Stimulated activated CD8-positive, alpha-beta memory T cell treated with anti-CD3 and anti-CD28 coated beads, Interleukin-4, amount 100 ng/mL, for 4 hours (primary cell): ENCODE data around the gene VWF.
"Not testable (repeated sequence)": the region's sequence is repeated elsewhere in the genome, so short reads cannot be mapped to it uniquely, and the experiment has no call there.

ENCODE experiments used
- DNase-seq, 2 donors: peaks; one replicate each; pipeline ENCODE4 v3.0.0-alpha.2; 2020; ENCODE audit warnings: low read depth in 2 of 2, low spot score in 1 of 2

The VWF gene

DNA sequence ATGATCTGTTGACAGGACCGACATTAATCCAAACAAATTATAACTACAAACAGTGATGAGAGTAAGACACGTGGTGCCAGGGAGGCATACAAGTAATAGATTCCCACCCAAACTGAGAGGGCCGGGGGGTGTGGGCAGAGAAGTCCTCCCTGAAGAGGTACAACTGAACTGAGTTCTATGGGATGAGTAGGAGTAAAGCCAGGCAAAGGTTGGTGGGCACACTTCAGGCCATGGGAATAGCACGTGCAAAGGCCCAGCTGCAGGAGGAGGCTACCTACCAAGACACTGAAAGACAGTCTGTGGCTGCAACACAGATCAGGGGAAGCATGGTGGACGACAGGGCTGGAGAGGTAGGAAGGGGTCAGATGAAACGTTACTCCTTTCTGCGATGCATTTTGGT lies 22.0 kb upstream of the VWF start:
- DNase-seq: no peak

GRCh38 chr12:6145564-6145963 lies 21.1 kb upstream of the VWF start:
- DNase-seq: no peak

- no peak for DNase-seq
These were observed 18.8 kb upstream of the VWF start for GRCh38 chr12:6143303-6143675.

DNA sequence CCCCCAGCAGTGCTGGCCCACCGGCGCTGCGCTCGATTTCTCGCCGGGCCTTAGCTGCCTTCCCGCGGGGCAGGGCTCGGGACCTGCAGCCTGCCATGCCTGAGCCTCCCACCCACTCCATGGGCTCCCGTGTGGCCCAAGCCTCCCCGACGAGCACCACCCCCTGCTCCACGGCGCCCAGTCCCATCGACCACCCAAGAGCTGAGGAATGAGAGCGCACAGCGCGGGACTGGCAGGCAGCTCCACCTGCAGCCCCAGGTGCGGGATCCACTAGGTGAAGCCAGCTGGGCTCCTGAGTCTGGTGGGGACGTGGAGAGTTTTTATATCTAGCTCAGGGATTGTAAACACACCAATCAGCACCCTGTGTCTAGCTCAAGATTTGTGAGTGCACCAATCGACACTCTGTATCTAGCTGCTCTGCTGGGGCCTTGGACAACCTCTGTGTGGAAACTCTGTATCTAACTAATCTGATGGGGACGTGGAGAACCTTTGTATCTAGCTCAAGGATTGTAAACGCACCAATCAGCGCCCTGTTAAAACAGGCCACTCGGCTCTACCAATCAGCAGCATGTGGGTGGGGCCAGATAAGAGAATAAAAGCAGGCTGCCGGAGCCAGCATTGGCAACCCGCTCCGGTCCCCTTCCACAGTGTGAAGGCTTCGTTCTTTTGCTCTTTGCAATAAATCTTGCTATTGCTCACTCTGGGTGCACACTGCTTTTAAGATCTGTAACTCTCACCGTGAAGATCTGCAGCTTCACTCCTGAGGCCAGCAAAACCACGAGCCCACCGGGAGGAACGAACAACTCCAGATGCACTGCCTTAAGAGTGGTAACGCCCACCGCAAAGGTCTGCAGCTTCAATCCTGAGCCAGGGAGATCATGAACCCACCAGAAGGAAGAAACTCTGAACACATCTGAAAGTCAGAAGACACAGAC lies 18.2 kb upstream of the VWF start:
- DNase-seq: not testable (repeated sequence)

- not testable (repeated sequence) for DNase-seq
These were observed 17.4 kb upstream of the VWF start for GRCh38 chr12:6141731-6142367.

- peak in 1 of 2 donors; percentile 22 for DNase-seq
These were observed 16.4 kb upstream of the VWF start for GRCh38 chr12:6140651-6141447.

DNA sequence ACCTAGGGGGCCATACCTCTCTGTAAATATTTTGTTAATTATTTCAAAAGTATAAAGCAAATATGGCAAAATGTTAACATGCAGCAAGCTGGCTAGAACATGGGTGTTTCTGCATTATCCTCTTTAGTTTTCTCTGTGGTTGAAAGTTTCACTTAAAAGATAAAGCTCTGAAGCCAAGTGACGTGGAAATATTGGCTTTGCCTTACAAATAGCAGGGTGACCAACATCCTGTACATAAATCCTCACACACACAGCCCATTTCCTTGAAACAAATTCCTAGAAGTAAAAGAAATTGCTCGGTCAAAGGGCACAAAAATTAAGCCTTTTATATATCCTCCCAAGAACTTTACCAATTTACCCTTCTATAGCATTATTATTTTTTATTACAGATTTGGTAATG lies 10.6 kb upstream of the VWF start:
- no peak for DNase-seq

DNA sequence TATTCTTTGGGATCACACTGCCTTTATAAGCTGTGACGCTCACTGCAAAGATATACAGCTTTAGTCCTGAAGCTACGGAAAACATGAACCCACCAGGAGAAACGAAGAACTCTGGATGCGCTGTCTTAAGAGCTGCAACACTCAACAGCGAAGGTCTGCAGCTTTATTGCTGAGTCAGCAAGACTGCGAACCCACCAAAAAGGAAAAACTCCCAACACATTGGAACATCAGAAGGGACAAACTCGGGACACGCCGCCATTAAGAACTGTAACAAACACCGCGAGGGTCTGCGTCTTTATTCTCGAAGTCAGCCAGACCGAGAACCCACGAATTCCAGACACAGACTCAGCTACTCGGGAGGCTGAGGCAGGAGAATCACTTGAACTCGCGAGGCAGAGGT lies 9.2 kb upstream of the VWF start:
- DNase-seq: no peak

- DNase-seq: no peak
These were observed 8.0 kb upstream of the VWF start for GRCh38 chr12:6132496-6132895.

GRCh38 chr12:6125310-6125608 lies 789 bp upstream of the VWF start:
- DNase-seq: no peak

- DNase-seq: no peak
These were observed 1.2 kb downstream of the VWF start for GRCh38 chr12:6123258-6123657.

GRCh38 chr12:6122201-6122600 lies 2.3 kb downstream of the VWF start:
- no peak for DNase-seq

DNA sequence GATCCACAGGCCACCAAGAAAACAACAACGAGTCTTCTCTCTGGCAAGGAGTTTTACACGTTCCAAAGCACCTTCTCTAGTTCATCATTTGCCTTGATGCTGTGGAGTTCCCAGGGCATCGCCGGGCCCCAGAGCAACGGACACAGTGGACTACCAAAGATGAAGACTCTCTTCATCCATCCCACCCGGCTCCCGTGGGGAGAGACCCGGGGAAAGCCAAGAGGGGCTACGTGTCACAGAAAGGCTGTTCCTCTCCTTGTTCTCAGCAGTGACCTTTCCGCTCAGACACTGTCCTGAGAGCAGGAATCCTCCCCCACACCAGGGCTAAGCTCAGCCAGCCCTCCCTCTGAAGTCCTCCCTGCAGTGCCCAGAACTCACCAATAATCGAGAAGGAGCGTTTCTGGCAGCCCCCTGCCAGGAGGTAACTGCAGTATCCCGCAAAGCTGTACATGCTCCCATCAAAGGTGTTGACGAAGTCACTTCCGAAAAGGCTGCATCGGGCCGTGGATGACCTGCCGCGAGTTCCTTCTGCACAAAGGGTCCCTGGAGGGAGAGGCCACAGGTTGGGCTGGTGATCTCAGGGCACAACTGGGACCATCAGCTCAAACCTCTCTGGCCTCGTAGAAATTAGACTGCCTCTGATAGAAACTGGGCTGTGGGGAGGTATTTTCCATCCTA lies 3.5 kb downstream of the VWF start:
- DNase-seq: no peak

DNA sequence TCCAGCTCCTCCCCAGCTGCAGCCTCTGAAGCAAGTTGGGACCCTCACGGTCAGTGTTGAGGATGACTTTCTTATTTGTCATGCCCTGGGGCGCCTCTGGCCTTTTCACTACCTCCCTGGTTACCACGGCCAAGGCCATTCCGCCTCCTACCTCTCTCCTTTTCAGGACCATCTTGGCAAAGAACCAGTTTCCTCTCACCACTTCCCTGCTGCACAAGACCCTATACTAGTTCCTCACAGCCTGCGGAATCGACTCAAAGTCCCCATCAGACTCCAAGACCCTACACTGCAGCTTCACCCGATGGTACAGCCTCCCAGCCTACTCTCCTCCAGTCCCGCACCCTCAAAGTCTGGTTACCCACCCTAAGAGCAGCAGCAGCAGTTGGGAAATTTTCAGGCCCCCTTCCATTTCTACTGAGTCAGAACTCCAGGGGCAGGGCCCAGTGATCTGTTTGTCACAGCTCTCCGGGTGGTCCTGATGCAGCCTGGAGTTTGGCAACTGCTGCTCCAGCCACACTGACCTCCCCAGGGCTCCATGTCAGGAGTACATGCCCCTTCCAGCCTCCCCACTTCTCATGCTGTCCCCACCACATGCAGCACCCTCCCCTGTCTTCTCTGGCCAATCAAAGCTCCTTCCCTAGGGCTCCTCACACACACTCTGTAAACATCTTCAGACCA lies 5.4 kb downstream of the VWF start:
- no peak for DNase-seq

DNA sequence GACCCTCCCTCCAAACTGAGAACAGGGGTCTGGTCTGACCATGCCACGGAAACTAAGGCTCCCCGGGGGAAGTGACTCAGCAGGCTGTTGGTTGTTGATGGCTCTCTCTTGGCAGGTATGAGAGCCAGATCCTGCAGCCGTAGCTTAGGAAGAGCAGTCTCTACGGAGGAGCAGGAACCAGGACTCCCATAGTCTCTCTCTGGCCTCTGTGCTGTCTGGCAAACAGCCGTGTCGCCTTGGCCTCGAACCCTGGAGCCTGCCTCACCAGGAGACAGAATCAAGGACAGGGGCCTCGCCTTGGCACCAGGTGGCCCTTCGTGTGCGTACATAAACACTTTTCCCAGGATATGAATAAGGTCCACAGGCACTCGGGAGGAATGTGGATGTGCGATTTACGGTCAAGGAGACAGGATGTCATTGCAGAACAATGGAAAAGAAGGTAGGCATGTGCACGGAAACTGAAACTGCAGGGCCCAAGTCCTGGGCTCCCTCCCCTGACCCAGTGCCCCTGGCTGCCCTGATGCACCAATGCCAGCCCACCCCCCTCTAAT lies 7.9 kb downstream of the VWF start:
- DNase-seq: no peak

DNA sequence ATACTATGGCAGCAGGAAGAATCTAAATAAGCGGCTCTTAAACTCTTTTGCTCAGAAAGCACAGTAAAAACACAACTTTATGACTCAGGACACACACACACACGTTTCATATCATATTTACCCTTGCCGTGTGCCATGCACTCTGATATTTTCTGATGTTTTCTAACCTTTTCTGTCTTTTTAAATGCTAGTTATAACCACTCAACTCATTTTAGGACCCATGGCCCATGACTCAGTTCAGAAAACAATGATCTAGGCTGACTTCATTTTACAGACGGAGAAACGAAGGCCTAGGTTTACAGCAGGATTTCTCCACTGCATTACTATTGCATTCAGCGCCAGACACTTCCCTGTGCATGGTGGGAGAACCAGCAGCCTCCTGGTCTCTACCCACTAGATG lies 9.1 kb downstream of the VWF start:
- DNase-seq: no peak

GRCh38 chr12:6114476-6114870 lies 10.0 kb downstream of the VWF start:
- no peak for DNase-seq

DNA sequence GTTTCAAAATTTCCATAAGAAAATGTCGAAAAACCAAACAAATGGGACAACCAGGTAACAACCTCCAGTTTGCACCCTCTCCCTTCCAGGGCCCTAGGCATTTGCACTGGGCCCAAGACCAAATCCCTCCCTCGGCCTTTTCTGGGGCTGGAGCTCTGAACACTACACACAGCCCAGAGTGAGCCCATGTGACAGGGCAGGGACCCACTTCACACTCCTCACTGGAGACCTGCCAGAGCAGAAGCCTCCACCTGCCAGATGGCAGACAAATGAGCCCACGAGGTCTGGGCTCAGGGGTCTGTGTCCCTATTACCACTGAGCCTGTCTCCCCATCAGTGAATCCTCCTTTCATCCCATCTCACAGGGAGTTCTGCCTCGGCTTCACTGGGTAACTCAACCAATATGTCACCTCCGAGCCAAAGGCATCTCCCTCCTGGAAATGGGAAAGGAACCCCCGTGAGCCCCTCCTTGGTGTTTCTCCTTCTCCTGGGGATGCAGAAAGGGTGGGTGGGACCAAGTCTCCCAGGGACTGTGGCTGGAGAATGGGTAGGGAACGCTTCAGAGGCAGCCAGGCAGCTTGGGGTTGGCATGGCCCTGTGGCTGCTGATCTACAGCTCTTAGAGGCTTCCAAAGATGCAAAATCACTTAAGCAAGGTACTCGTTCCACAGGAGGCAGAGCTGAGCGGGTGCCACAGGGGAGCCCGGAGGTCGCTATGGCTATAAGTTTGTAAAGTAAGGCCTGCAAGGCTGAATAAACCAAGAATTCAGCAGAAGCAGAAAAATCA lies 10.6 kb downstream of the VWF start:
- DNase-seq: no peak

GRCh38 chr12:6112004-6112403 lies 12.5 kb downstream of the VWF start:
- DNase-seq: no peak

GRCh38 chr12:6110006-6110405 lies 14.5 kb downstream of the VWF start:
- no peak for DNase-seq
